LNCaP clone FGC (cell line): ENCODE results near the gene HEXIM1.

Experiments
- DNase-seq: peaks from one replicate; pipeline ENCODE4 v3.0.0-alpha.2; 2011; ENCODE audit warnings: low read depth
- H3K4me3 ChIP-seq: 2 replicates; pipeline ENCODE4 v1.5.1; 2011; ENCODE audit warnings: mild to moderate bottlenecking, low read depth, low read length, control low read depth
- CTCF ChIP-seq: IDR thresholded peaks from 2 replicates; pipeline ENCODE4 v1.5.1; 2012; ENCODE audit warnings: mild to moderate bottlenecking; ENCODE audit not compliant: control insufficient read depth, insufficient read depth; ENCODE audit errors: extremely low read depth

Gene HEXIM1

GRCh38 chr17:45143094-45143670, 5.1 kb upstream of the HEXIM1 start:
- TF ChIP-seq CTCF: no peak
- no peak overlapping the region for H3K4me3 ChIP-seq
- no peak for DNase-seq

GRCh38 chr17:45143767-45144198, 4.5 kb upstream of the HEXIM1 start:
- H3K4me3 ChIP-seq: no peak overlapping the region
- DNase-seq: no peak
- TF ChIP-seq CTCF: no peak

- DNase-seq: no peak
These were observed 3.9 kb upstream of the HEXIM1 start for GRCh38 chr17:45144199-45145034.

GRCh38 chr17:45145035-45145389, 3.3 kb upstream of the HEXIM1 start:
- H3K4me3 ChIP-seq: no peak overlapping the region
- no peak for TF ChIP-seq CTCF

More at GRCh38 chr17:45144199-45145034, 3.9 kb upstream of the HEXIM1 start:
- TF ChIP-seq CTCF: no peak
- no peak overlapping the region for H3K4me3 ChIP-seq

GRCh38 chr17:45146166-45146565, 2.1 kb upstream of the HEXIM1 start:
- no peak for DNase-seq
- TF ChIP-seq CTCF: no peak
- no peak overlapping the region for H3K4me3 ChIP-seq

More at GRCh38 chr17:45145035-45145389, 3.3 kb upstream of the HEXIM1 start:
- no peak for DNase-seq

- DNase-seq: no peak
- peak overlapping the region; percentile 59 for H3K4me3 ChIP-seq
- TF ChIP-seq CTCF: no peak
These were observed 1.7 kb upstream of the HEXIM1 start for GRCh38 chr17:45146592-45146889.
